Fibroblast of skin of left quadriceps (primary cell): ENCODE data around the gene GRIN2A.
"Not testable (repeated sequence)": the region's sequence is repeated elsewhere in the genome, so short reads cannot be mapped to it uniquely, and the experiment has no call there.

ENCODE experiments used
- DNase-seq, 2 experiments: peaks; one replicate each; pipeline ENCODE4 v3.0.0-alpha.2; 2013; ENCODE audit warnings: low read depth in 2 of 2

Gene GRIN2A

GRCh38 chr16:9917691-9918090, 264.5 kb downstream of the GRIN2A start:
- no peak for DNase-seq

GRCh38 chr16:9913604-9914326, 268.5 kb downstream of the GRIN2A start:
- DNase-seq = no peak

GRCh38 chr16:9911989-9912388, 270.2 kb downstream of the GRIN2A start:
- no peak for DNase-seq

GRCh38 chr16:9911231-9911630, 271.0 kb downstream of the GRIN2A start:
- no peak for DNase-seq

- no peak for DNase-seq
These were observed 273.0 kb downstream of the GRIN2A start for GRCh38 chr16:9909072-9909825.

- DNase-seq = no peak
These were observed 273.6 kb downstream of the GRIN2A start for GRCh38 chr16:9908613-9909012.

- DNase-seq = no peak
These were observed 274.5 kb downstream of the GRIN2A start for GRCh38 chr16:9907752-9908151.

GRCh38 chr16:9906218-9906617, 276.0 kb downstream of the GRIN2A start:
- DNase-seq = no peak

- no peak for DNase-seq
These were observed 277.7 kb downstream of the GRIN2A start for GRCh38 chr16:9904526-9904925.

GRCh38 chr16:9900576-9900975, 281.7 kb downstream of the GRIN2A start:
- no peak for DNase-seq

GRCh38 chr16:9898555-9898954, 283.7 kb downstream of the GRIN2A start:
- no peak for DNase-seq

GRCh38 chr16:9898124-9898523, 284.1 kb downstream of the GRIN2A start:
- no peak for DNase-seq

- no peak for DNase-seq
These were observed 286.4 kb downstream of the GRIN2A start for GRCh38 chr16:9895817-9896216.

GRCh38 chr16:9885876-9886275, 296.4 kb downstream of the GRIN2A start:
- no peak for DNase-seq

- DNase-seq = no peak
These were observed 296.8 kb downstream of the GRIN2A start for GRCh38 chr16:9885467-9885866.

GRCh38 chr16:9875981-9876380, 306.2 kb downstream of the GRIN2A start:
- not testable (repeated sequence) for DNase-seq

- DNase-seq = no peak
These were observed 308.0 kb downstream of the GRIN2A start for GRCh38 chr16:9874219-9874618.

GRCh38 chr16:9870962-9871361, 311.3 kb downstream of the GRIN2A start:
- no peak for DNase-seq

GRCh38 chr16:9869776-9870175, 312.5 kb downstream of the GRIN2A start:
- DNase-seq = no peak

- no peak for DNase-seq
These were observed 313.6 kb downstream of the GRIN2A start for GRCh38 chr16:9868606-9869149.

- DNase-seq = no peak
These were observed 315.1 kb downstream of the GRIN2A start for GRCh38 chr16:9867176-9867575.

- DNase-seq = no peak
These were observed 317.8 kb downstream of the GRIN2A start for GRCh38 chr16:9864461-9864860.

- no peak for DNase-seq
These were observed 319.9 kb downstream of the GRIN2A start for GRCh38 chr16:9862327-9862726.
